ENCODE results near the gene C14orf180.

GRCh38 chr14:104550861-104551728 lies 28.5 kb upstream of the C14orf180 start:
- TF ChIP-seq EZH2 (IDR thresholded peaks at IDR 0.05) (no peak), POLR2AphosphoS5 (IDR thresholded peaks at IDR 0.05; ENCODE audit: borderline replicate concordance, low read depth, low read length) (no peak), FOXP2 (optimal IDR thresholded peaks at IDR 0.05; ENCODE audit: control extremely low read depth, extremely low read length, insufficient read depth) (no peak)
